ENCODE results near the gene UBR7.
A peak's percentile ranks its signal among the peaks of the same experiment; 100 is the strongest.

The UBR7 gene

GRCh38 chr14:93249128-93249831 lies 42.2 kb downstream of the UBR7 start:
- no peak overlapping the region for H3K4ac ChIP-seq (ENCODE audit: low read depth, low read length)
- no peak overlapping the region for H4K5ac ChIP-seq (ENCODE audit: low read length)

GRCh38 chr14:93262446-93262845 lies 55.4 kb downstream of the UBR7 start:
- no peak overlapping the region for H3K56ac ChIP-seq (ENCODE audit: low read length)
- H3K9ac ChIP-seq (ENCODE audit: low read length): no peak overlapping the region
- DNase-seq: no peak
- H3K4me3 ChIP-seq (ENCODE audit: low read length): no peak overlapping the region
- H3K79me2 ChIP-seq (ENCODE audit: control insufficient read depth, insufficient read depth, low read length): peaks cover 2% of the 10 kb centered on the region
- no peak overlapping the region for H2BK120ac ChIP-seq (ENCODE audit: low read depth, low read length)
- H2BK5ac ChIP-seq (ENCODE audit: low read length): no peak overlapping the region
- H3K23ac ChIP-seq (ENCODE audit: low read length): no peak overlapping the region
- no peaks in the 10 kb centered on the region for H3K27me3 ChIP-seq (ENCODE audit: insufficient read depth, low read length, poor library complexity)
- H3K79me1 ChIP-seq (ENCODE audit: low read length): peaks cover 6% of the 10 kb centered on the region
- H4K8ac ChIP-seq (ENCODE audit: low read depth, low read length): no peak overlapping the region
- H3K4me1 ChIP-seq (ENCODE audit: control insufficient read depth, low read depth, low read length): peaks cover 1% of the 10 kb centered on the region
- H2BK15ac ChIP-seq (replicated peaks; ENCODE audit: low read depth): no peak overlapping the region
- WGBS (ENCODE audit: extremely low coverage, insufficient coverage, low lambda C conversion rate): no CpG with 5 or more reads among the region's 2 CpGs
- no peak overlapping the region for H4K5ac ChIP-seq (ENCODE audit: low read length)
- no peak overlapping the region for H3K4ac ChIP-seq (ENCODE audit: low read depth, low read length)
- peaks cover 3% of the 10 kb centered on the region for H3K36me3 ChIP-seq (ENCODE audit: control insufficient read depth, insufficient read depth, low read length)
- H2AK5ac ChIP-seq (ENCODE audit: low read length): no peak overlapping the region
- H3K4me2 ChIP-seq (ENCODE audit: low read length): no peak overlapping the region
- no peak overlapping the region for H3K18ac ChIP-seq (ENCODE audit: low read length)
- no peak overlapping the region for H3K27ac ChIP-seq (ENCODE audit: low read depth, low read length)

More at GRCh38 chr14:93249128-93249831, 42.2 kb downstream of the UBR7 start:
- Histone ChIP-seq H3K79me2 (ENCODE audit: control insufficient read depth, insufficient read depth, low read length) (no peaks in the 10 kb centered on the region), H3K18ac (ENCODE audit: low read length) (no peak overlapping the region), H2BK120ac (ENCODE audit: low read depth, low read length) (no peak overlapping the region), H2BK5ac (ENCODE audit: low read length) (no peak overlapping the region), H4K8ac (ENCODE audit: low read depth, low read length) (no peak overlapping the region), H2BK15ac (replicated peaks; ENCODE audit: low read depth) (no peak overlapping the region), H3K23ac (ENCODE audit: low read length) (no peak overlapping the region), H3K4me1 (ENCODE audit: control insufficient read depth, low read depth, low read length) (no peaks in the 10 kb centered on the region), H3K4me2 (ENCODE audit: low read length) (no peak overlapping the region), H3K56ac (ENCODE audit: low read length) (no peak overlapping the region), H3K9ac (ENCODE audit: low read length) (no peak overlapping the region), H3K4me3 (ENCODE audit: low read length) (no peak overlapping the region), H3K36me3 (ENCODE audit: control insufficient read depth, insufficient read depth, low read length) (peaks cover 10% of the 10 kb centered on the region), H3K27ac (ENCODE audit: low read depth, low read length) (no peak overlapping the region), H3K79me1 (ENCODE audit: low read length) (no peaks in the 10 kb centered on the region), H2AK5ac (ENCODE audit: low read length) (no peak overlapping the region), H3K27me3 (ENCODE audit: insufficient read depth, low read length, poor library complexity) (no peaks in the 10 kb centered on the region)
- no peak for DNase-seq
- no CpG with 5 or more reads among the region's 7 CpGs for WGBS (ENCODE audit: extremely low coverage, insufficient coverage, low lambda C conversion rate)

GRCh38 chr14:93263416-93263815 lies 56.4 kb downstream of the UBR7 start:
- peaks cover 2% of the 10 kb centered on the region for H3K79me2 ChIP-seq (ENCODE audit: control insufficient read depth, insufficient read depth, low read length)
- H3K9ac ChIP-seq (ENCODE audit: low read length): no peak overlapping the region
- H3K27ac ChIP-seq (ENCODE audit: low read depth, low read length): no peak overlapping the region
- H3K4me1 ChIP-seq (ENCODE audit: control insufficient read depth, low read depth, low read length): peaks cover 4% of the 10 kb centered on the region
- H4K8ac ChIP-seq (ENCODE audit: low read depth, low read length): no peak overlapping the region
- no peak overlapping the region for H4K5ac ChIP-seq (ENCODE audit: low read length)
- H2AK5ac ChIP-seq (ENCODE audit: low read length): no peak overlapping the region
- DNase-seq: no peak
- no peak overlapping the region for H3K56ac ChIP-seq (ENCODE audit: low read length)
- H2BK120ac ChIP-seq (ENCODE audit: low read depth, low read length): no peak overlapping the region
- WGBS (ENCODE audit: extremely low coverage, insufficient coverage, low lambda C conversion rate): no CpG with 5 or more reads among the region's 1 CpG
- no peaks in the 10 kb centered on the region for H3K27me3 ChIP-seq (ENCODE audit: insufficient read depth, low read length, poor library complexity)
- peaks cover 3% of the 10 kb centered on the region for H3K36me3 ChIP-seq (ENCODE audit: control insufficient read depth, insufficient read depth, low read length)
- H3K4ac ChIP-seq (ENCODE audit: low read depth, low read length): no peak overlapping the region
- H3K23ac ChIP-seq (ENCODE audit: low read length): no peak overlapping the region
- no peak overlapping the region for H2BK5ac ChIP-seq (ENCODE audit: low read length)
- peaks cover 6% of the 10 kb centered on the region for H3K79me1 ChIP-seq (ENCODE audit: low read length)
- H3K4me3 ChIP-seq (ENCODE audit: low read length): no peak overlapping the region
- no peak overlapping the region for H3K18ac ChIP-seq (ENCODE audit: low read length)
- no peak overlapping the region for H2BK15ac ChIP-seq (replicated peaks; ENCODE audit: low read depth)
- H3K4me2 ChIP-seq (ENCODE audit: low read length): no peak overlapping the region

GRCh38 chr14:93266127-93266526 lies 59.1 kb downstream of the UBR7 start:
- H3K18ac ChIP-seq (ENCODE audit: low read length): no peak overlapping the region
- H3K4me2 ChIP-seq (ENCODE audit: low read length): no peak overlapping the region
- WGBS (ENCODE audit: extremely low coverage, insufficient coverage, low lambda C conversion rate): no CpG with 5 or more reads among the region's 6 CpGs

GRCh38 chr14:93267149-93267711 lies 60.2 kb downstream of the UBR7 start:
- Histone ChIP-seq H3K79me2 (ENCODE audit: control insufficient read depth, insufficient read depth, low read length) (peaks cover 2% of the 10 kb centered on the region), H4K5ac (ENCODE audit: low read length) (no peak overlapping the region), H3K18ac (ENCODE audit: low read length) (no peak overlapping the region), H3K4me3 (ENCODE audit: low read length) (no peak overlapping the region), H2AK5ac (ENCODE audit: low read length) (no peak overlapping the region), H3K56ac (ENCODE audit: low read length) (no peak overlapping the region), H2BK120ac (ENCODE audit: low read depth, low read length) (no peak overlapping the region), H2BK5ac (ENCODE audit: low read length) (no peak overlapping the region), H3K4me1 (ENCODE audit: control insufficient read depth, low read depth, low read length) (peaks cover 4% of the 10 kb centered on the region), H3K36me3 (ENCODE audit: control insufficient read depth, insufficient read depth, low read length) (peaks cover 3% of the 10 kb centered on the region), H4K8ac (ENCODE audit: low read depth, low read length) (no peak overlapping the region), H2BK15ac (replicated peaks; ENCODE audit: low read depth) (no peak overlapping the region), H3K79me1 (ENCODE audit: low read length) (peaks cover 8% of the 10 kb centered on the region), H3K4ac (ENCODE audit: low read depth, low read length) (no peak overlapping the region), H3K23ac (ENCODE audit: low read length) (no peak overlapping the region), H3K27ac (ENCODE audit: low read depth, low read length) (no peak overlapping the region), H3K4me2 (ENCODE audit: low read length) (no peak overlapping the region), H3K9ac (ENCODE audit: low read length) (no peak overlapping the region), H3K27me3 (ENCODE audit: insufficient read depth, low read length, poor library complexity) (no peaks in the 10 kb centered on the region)
- no CpG with 5 or more reads among the region's 3 CpGs for WGBS (ENCODE audit: extremely low coverage, insufficient coverage, low lambda C conversion rate)
- DNase-seq: peak; percentile 29

More at GRCh38 chr14:93266127-93266526, 59.1 kb downstream of the UBR7 start:
- Histone ChIP-seq H2AK5ac (ENCODE audit: low read length) (no peak overlapping the region), H3K4ac (ENCODE audit: low read depth, low read length) (no peak overlapping the region), H3K27ac (ENCODE audit: low read depth, low read length) (no peak overlapping the region), H3K4me3 (ENCODE audit: low read length) (no peak overlapping the region), H4K5ac (ENCODE audit: low read length) (no peak overlapping the region), H3K4me1 (ENCODE audit: control insufficient read depth, low read depth, low read length) (peaks cover 4% of the 10 kb centered on the region), H3K23ac (ENCODE audit: low read length) (no peak overlapping the region), H2BK5ac (ENCODE audit: low read length) (no peak overlapping the region), H3K9ac (ENCODE audit: low read length) (no peak overlapping the region), H2BK120ac (ENCODE audit: low read depth, low read length) (no peak overlapping the region), H4K8ac (ENCODE audit: low read depth, low read length) (no peak overlapping the region), H3K79me1 (ENCODE audit: low read length) (peaks cover 8% of the 10 kb centered on the region), H2BK15ac (replicated peaks; ENCODE audit: low read depth) (no peak overlapping the region), H3K27me3 (ENCODE audit: insufficient read depth, low read length, poor library complexity) (no peaks in the 10 kb centered on the region), H3K79me2 (ENCODE audit: control insufficient read depth, insufficient read depth, low read length) (peaks cover 2% of the 10 kb centered on the region), H3K56ac (ENCODE audit: low read length) (no peak overlapping the region), H3K36me3 (ENCODE audit: control insufficient read depth, insufficient read depth, low read length) (peaks cover 3% of the 10 kb centered on the region)
- DNase-seq: no peak
